GM04504 (cell line): ENCODE data around the gene CCL14.

Experiments
- DNase-seq: peaks from one replicate; pipeline ENCODE4 v3.0.0-alpha.2; 2012; ENCODE audit warnings: low read depth

Gene CCL14

GRCh38 chr17:35988164-35988563 is 1.6 kb upstream of the CCL14 start:
- no peak for DNase-seq

GRCh38 chr17:35984140-35984539 is 2.4 kb downstream of the CCL14 start:
- DNase-seq, result no peak

GRCh38 chr17:35982409-35983191 is 3.9 kb downstream of the CCL14 start:
- DNase-seq, result no peak

- no peak for DNase-seq
These were observed 4.6 kb downstream of the CCL14 start for GRCh38 chr17:35981908-35982330.

DNA sequence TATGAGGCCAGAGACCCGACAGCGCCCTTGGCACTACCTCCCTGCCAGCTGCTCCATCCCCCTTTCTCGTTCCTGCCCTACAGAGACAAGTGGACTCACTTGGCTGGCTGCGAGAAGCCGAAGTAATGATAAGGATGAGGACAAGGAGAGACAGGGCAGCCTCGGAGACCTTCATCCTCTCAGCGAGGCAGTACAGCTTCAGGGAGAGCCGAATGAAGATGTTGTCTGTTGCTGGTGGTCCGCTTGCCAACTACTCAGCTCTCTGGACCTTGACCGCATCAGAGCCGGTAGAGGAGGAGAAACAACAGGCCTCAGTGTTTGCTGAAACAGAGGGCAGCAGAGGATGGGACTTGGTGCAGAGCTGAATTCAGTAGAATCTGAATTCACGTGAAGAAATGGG is 5.3 kb downstream of the CCL14 start, which contains the start of gene CCL16:
Gene CCL16 (minus strand): TSS at position 252 of the 400 bp plus-strand sequence. CDS start 77 bp downstream, at position 175.
- DNase-seq, result no peak

DNA sequence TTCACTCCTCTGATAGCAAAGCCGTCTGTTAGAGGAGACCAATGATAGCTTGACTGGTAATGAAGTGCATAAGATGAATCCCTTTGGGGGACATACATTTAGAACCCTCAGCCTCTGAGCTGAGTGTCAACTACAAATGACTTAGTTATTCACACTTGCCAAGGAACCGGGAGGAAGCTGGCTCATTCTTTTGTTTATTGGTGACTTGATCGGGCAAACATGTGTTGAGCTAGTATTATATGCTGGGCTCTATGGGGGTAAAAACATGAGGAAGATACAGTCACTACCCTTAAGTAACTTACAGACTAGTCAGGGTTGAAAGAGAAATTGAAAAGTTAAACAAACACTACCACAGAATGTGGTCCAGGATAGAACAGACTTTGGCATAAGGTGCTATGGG is 8.2 kb downstream of the CCL14 start:
- no peak for DNase-seq

DNA sequence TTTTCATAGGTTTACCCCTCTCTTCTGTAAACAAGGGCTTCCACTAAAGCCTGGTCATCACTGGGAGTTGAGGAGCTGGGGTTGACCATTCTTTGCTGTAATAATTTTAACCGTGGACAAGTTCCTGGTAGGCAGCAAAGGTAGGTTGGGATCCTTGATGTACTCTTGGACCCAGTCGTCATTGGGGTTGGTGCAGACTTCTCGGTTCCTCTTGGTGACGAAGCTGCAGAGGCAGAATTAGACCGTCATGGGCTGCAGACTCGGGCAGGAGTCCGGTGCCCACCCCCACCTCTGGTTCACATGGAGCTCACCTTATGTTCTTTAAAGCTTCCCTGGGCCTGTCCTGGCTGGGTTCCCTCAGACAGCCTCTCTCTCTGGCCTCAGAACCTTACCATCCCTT is 9.0 kb downstream of the CCL14 start:
- no peak for DNase-seq

GRCh38 chr17:35973333-35974260 is 12.9 kb downstream of the CCL14 start:
- DNase-seq, result no peak

GRCh38 chr17:35972945-35973332 is 13.6 kb downstream of the CCL14 start:
- DNase-seq, result no peak

DNA sequence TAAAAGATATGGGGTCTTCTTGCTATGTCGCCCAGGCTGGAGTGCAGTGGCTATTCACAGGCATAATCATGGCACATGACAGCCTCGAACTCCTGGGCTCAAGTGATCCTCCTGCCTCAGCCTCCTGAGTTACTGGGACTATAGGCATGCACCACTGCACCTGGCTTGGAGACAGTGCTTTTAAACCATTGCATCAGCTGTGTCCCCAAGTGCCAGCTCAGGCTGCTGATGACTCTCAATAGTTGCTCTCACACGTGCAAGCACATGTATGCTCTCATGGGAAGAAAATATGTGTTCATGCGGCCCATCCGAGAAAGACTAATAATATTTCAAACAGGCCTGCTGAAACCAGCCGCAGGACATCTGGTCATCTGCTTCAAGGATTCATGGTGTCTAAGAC is 14.0 kb downstream of the CCL14 start:
- DNase-seq, result no peak

DNA sequence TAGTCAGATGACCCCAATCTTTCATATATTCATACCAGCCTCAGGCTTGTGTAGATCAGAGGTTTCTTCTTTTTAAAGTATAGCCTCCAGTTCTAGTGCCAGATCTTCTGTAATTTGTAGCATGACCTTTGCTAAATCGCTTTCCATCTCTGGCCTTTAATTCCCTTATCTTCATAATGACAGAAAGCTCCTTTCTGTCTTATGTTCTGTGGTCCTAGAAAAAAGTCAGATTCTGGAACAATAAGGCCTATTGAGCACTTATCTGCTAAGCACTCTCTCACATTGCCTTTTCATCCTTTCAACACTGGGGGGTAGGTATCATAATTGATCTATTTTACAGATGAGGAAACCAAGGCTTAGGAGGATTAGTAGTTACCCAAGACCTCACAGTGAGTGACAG is 14.5 kb downstream of the CCL14 start:
- no peak for DNase-seq

DNA sequence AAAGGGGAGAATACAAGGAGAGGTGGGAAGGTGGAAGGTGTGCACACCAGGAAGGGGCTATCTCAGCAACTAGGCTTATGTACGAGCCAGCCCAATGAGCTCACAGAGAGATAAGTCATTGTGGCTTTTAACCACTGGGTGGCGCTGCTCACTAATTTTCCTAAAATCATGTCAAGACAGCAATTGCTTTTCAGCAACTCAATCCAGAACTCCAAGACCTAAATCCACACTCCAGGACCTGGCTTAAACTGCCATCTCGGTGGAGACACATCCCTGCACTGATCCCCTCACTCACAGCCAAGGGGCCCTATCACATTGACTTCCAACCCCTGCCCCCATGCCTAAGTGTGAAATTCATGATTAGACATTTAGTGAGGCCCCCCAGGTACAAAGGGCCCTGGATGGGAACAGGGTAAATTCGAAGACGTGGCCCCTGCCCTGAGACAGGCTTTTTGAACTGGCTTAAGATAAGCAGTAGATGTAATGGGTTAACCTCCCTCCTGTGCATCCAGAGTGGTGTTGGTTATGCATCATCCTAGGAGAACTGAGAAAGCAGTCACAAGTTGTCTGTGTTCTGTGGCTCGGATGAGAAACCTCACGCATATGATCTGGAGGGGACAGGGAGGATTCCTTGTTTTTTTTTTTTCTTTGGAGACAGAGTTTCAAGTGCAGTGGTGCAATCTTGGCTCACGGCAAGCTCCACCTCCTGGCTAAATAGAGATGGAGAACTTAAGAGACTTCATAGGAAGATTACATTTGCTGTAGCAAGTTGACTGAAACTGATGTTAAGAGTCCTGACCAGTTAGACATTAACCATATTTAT is 16.8 kb downstream of the CCL14 start:
- peak; percentile 45 for DNase-seq

- no peak for DNase-seq
These were observed 17.9 kb downstream of the CCL14 start for GRCh38 chr17:35968520-35969054.

GRCh38 chr17:35965272-35965671 is 21.3 kb downstream of the CCL14 start:
- no peak for DNase-seq

DNA sequence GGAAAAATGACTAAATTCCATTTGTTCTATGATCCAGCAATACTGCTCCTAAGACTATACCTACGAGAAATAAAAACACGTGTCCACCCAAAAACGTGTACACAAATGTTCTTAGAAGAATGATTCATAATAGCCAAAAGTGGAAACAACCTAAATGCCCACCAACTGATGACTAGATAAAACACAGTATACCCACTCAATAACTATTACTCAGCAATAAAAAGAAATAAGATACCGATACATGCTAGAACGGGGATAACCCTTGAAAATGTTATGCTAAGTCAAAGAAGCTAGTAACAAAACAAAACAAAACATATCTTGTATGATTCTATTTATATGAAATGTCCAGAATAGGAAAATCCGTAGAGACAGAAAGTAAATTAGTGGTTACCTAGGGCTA is 22.9 kb downstream of the CCL14 start:
- DNase-seq, result no peak

GRCh38 chr17:35953720-35954119 is 32.8 kb downstream of the CCL14 start:
- no peak for DNase-seq

DNA sequence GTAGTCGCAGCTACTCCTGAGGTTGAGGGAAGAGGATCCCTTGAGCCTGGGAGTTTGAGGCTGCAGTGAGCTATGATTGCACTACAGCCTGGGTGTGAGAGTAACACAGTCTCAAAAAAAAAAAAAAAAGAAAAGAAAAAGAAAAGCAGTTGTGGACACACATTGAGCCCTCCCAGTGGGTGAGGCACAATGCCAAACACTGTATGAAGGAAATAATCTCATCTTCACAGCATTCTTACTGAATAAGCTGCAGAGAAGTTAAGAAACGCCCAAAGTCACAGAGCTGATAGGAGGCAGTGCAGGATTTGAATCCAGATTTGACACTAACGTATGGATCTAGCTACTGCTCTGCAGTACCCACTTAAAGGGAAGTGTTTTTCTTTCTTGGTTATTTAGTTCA is 37.1 kb downstream of the CCL14 start:
- no peak for DNase-seq

DNA sequence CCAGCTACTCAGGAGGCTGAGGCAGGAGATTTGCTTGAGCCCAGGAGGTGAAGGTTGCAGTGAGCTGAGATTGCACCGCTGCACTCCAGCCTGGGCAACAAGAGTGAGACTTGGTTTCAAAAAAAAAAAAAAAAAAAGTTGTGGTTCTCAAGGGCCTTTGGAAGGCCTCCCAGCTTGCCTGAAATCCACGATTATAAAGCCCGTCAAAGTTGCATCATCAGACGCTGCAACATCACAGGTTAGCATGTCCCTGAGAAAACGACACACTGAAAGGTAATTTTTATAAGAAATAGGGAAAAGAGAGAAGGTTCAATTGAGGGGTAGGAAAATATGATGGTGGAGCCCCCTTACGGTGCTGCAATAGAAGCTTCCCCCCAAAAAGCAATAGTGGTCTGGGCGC is 38.4 kb downstream of the CCL14 start:
- no peak for DNase-seq

DNA sequence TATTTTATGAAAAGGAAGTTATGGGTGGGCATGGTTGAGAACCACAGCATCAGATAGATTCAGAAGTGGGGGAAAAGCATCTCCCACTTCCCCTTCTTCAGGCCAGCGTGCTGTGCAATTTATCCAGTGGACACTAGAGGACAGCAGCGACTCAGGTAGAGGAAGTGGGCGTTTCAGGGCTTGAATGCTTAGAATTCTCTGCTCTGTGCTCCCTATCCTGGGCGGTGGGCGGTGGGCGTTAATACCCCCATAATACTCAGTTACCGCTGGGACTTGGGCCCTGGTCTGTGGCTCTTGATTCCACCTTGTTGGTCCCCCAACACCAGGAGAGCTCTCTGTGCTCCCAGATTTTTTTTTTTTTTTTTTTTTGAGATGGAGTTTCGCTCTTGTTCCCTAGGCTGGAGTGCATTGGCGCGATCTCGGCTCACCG is 39.4 kb downstream of the CCL14 start:
- DNase-seq, result no peak

GRCh38 chr17:35944151-35944550 is 42.4 kb downstream of the CCL14 start:
- DNase-seq, result no peak

DNA sequence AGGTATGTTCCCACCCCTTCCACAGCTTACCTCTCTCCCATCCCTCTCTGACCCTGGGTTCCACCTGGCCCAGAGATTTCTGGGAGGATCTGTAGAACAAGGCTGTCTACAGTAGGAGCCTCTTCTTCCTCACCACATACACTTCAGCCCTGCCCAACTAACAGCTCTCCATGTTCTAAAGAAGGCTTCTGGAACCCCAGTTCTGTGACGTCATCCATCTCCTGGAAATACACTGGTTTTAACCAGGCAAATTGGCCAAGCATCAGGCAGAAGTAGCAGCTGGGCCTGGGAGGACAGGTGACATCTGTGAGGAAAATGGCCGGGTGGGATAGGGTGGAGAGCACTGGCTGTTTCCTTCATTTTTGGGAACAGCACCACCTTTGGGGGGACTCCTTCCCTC is 43.0 kb downstream of the CCL14 start, which contains the start of gene LYZL6:
Gene LYZL6 (minus strand): TSS at position 177 of the 400 bp plus-strand sequence. CDS start 4,357 bp downstream, outside the sequence.
- no peak for DNase-seq
